Osteocyte (in vitro differentiated cells): Measurements from ENCODE around the gene FBRSL1. TPM values are rescaled to one million over a fixed set of nuclear protein-coding genes. Genes with fewer than 3 reads are reported as not detected.
"Not testable (repeated sequence)": the region's sequence is repeated elsewhere in the genome, so short reads cannot be mapped to it uniquely, and the experiment has no call there.

Experiments
- DNase-seq: peaks from one replicate; pipeline ENCODE4 v3.0.0; 2021; ENCODE audit warnings: mixed read lengths; ENCODE audit not compliant: unreplicated experiment; ENCODE audit errors: extremely low spot score
- H3K27ac Mint-ChIP-seq: one replicate; pipeline ENCODE4 v1.8.0; 2021; ENCODE audit warnings: mild to moderate bottlenecking, mixed read lengths; ENCODE audit not compliant: unreplicated experiment
- H3K27me3 Mint-ChIP-seq: one replicate; pipeline ENCODE4 v1.8.0; 2021; ENCODE audit warnings: mixed read lengths; ENCODE audit not compliant: unreplicated experiment
- H3K36me3 Mint-ChIP-seq: one replicate; pipeline ENCODE4 v1.8.0; 2021; ENCODE audit warnings: mixed read lengths; ENCODE audit not compliant: unreplicated experiment
- H3K4me1 Mint-ChIP-seq: one replicate; pipeline ENCODE4 v1.8.0; 2021; ENCODE audit warnings: mixed read lengths; ENCODE audit not compliant: unreplicated experiment
- H3K4me3 Mint-ChIP-seq: one replicate; pipeline ENCODE4 v1.8.0; 2021; ENCODE audit warnings: mild to moderate bottlenecking, moderate library complexity, mixed read lengths; ENCODE audit not compliant: unreplicated experiment
- H3K9me3 Mint-ChIP-seq: one replicate; pipeline ENCODE4 v1.8.0; 2021; ENCODE audit warnings: mixed read lengths; ENCODE audit not compliant: unreplicated experiment
- CTCF ChIP-seq: fragments of 200-600 bp; sonication (generic); IDR thresholded peaks from 2 replicates; pipeline ENCODE4 v1.5.0; 2021; ENCODE audit warnings: antibody characterized with exemption, mild to moderate bottlenecking, moderate library complexity
- total RNA-seq: library from RNA; stranded (reverse); gene quantifications from 2 replicates; pipeline ENCODE4 v1.2.1, GENCODE V29; 2021

The FBRSL1 gene
- total RNA-seq, 1 donor from 2014 or later = 46.2 TPM

GRCh38 chr12:132458441-132458840 lies 31.5 kb upstream of the FBRSL1 start:
- no peaks in the 10 kb centered on the region for H3K9me3 Mint-ChIP-seq
- no peak overlapping the region for H3K27ac Mint-ChIP-seq
- no peak overlapping the region for H3K4me3 Mint-ChIP-seq
- DNase-seq = no peak
- peaks cover 4% of the 10 kb centered on the region for H3K27me3 Mint-ChIP-seq
- no peaks in the 10 kb centered on the region for H3K36me3 Mint-ChIP-seq
- no peak for TF ChIP-seq CTCF
- H3K4me1 Mint-ChIP-seq = peaks cover 2% of the 10 kb centered on the region

DNA sequence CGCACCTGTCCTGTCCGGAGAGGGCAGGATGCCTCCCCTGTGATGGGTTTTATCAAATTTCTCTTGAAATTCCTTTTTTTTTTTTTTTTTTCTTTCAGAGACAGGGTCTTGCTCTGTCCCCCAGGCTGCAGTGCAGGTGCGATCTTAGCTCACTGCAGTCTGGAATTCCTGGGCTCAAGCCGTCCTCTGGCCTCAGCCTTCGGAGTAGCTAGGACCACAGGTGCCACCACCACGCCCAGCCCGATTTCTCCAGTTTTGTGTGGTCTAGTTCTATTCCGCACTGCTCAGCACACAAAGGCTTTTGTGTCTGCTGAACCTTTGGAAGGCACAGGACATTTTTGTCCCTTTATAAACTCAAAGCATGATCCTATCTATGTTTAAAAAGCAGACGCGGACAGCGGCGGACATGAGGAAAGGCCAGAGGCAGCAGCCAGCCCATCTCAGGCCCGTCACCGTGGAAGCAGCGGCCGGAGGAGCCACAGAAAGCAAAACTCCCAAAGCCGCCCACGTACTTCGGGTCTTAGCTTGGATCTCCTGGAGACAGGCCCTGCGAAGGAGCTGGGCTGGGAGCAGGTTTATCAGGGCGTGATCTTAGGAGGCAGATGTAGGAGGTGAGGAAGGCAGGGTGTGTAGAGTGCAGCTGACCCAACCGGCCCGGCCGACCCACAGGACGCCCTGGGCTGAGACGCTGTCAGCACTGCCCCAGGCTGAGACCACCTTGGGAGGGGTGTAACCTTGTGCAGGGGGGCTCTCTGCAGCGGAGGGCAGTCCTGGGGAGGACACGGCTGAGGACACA lies 30.9 kb upstream of the FBRSL1 start:
- Mint-ChIP-seq H3K9me3 (no peaks in the 10 kb centered on the region), H3K36me3 (no peaks in the 10 kb centered on the region), H3K27me3 (peaks cover 4% of the 10 kb centered on the region), H3K4me1 (no peaks in the 10 kb centered on the region), H3K4me3 (no peak overlapping the region), H3K27ac (no peak overlapping the region)
- no peak for DNase-seq
- no peak for TF ChIP-seq CTCF

- TF ChIP-seq CTCF = peak; percentile 32
- DNase-seq = no peak
- Mint-ChIP-seq H3K9me3 (no peaks in the 10 kb centered on the region), H3K4me1 (no peaks in the 10 kb centered on the region), H3K27me3 (peaks cover 4% of the 10 kb centered on the region), H3K27ac (no peak overlapping the region), H3K4me3 (no peak overlapping the region), H3K36me3 (no peaks in the 10 kb centered on the region)
These were observed 29.4 kb upstream of the FBRSL1 start for GRCh38 chr12:132460571-132460970.

GRCh38 chr12:132461526-132461925 lies 28.4 kb upstream of the FBRSL1 start:
- DNase-seq = no peak
- Mint-ChIP-seq H3K36me3 (no peaks in the 10 kb centered on the region), H3K4me1 (no peaks in the 10 kb centered on the region), H3K27ac (no peak overlapping the region), H3K27me3 (peaks cover 4% of the 10 kb centered on the region), H3K4me3 (no peak overlapping the region), H3K9me3 (no peaks in the 10 kb centered on the region)
- no peak for TF ChIP-seq CTCF

DNA sequence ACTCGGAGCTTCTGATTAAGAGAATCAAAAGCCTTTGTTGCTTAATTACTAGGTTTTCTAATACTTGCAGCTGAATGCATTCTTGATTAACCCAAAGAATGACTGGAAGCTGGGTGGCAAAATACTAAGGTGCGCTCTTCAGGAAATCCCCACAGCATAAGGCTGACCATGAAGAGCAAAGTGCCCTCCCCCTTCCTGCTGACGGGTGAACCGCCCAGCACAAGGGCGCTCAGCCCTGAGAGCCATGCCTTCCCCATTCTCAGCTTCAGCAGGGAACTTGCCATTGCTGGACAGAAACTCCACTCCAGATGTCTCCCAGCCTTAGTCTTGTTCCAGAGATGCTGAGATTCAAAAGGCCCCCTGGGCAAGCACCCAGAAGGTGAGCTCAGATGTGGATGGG lies 27.2 kb upstream of the FBRSL1 start:
- Mint-ChIP-seq H3K9me3 (no peaks in the 10 kb centered on the region), H3K27me3 (peaks cover 5% of the 10 kb centered on the region), H3K36me3 (no peaks in the 10 kb centered on the region), H3K4me3 (no peak overlapping the region), H3K4me1 (no peaks in the 10 kb centered on the region), H3K27ac (no peak overlapping the region)
- TF ChIP-seq CTCF = no peak
- DNase-seq = no peak

DNA sequence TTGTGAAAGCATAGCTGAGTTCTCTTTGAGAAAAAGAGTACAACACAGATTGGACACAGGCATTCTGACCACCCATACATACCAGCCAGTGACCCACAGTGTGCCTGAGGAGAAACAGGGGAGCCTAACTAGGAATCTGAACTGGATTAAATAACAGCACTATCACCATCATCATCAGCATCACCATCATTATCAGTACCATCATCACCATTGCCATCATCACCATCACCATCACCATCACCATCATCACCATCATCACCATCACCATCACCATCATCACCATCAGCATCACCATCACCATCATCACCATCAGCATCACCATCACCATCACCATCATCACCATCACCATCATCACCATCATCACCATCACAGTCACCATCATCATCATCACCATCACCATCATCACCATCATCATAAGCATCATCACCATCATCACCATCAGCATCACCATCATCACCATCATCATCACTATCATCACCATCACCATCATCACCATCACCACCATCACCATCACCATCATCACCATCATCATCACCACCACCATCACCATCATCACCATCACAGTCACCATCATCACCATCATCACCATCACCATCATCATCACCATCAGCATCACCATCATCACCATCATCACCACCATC lies 26.5 kb upstream of the FBRSL1 start:
- DNase-seq, H3K9me3 Mint-ChIP-seq, H3K36me3 Mint-ChIP-seq, H3K4me1 Mint-ChIP-seq, H3K27ac Mint-ChIP-seq, H3K4me3 Mint-ChIP-seq: not testable (repeated sequence)
- peaks cover 11% of the 10 kb centered on the region for H3K27me3 Mint-ChIP-seq

GRCh38 chr12:132464304-132464703 lies 25.6 kb upstream of the FBRSL1 start:
- not testable (repeated sequence) for DNase-seq, H3K9me3 Mint-ChIP-seq, H3K36me3 Mint-ChIP-seq

More at GRCh38 chr12:132464304-132464703, 25.6 kb upstream of the FBRSL1 start:
- H3K27me3 Mint-ChIP-seq = peaks cover 14% of the 10 kb centered on the region
- not testable (repeated sequence) for H3K4me3 Mint-ChIP-seq, H3K4me1 Mint-ChIP-seq, H3K27ac Mint-ChIP-seq
